NCI-H345 treated with DMSO at 0.1 percent for 48 hours (cell line): ENCODE data around the gene KRT83.
"Not testable (repeated sequence)": the region's sequence is repeated elsewhere in the genome, so short reads cannot be mapped to it uniquely, and the experiment has no call there.

Experiments used
- DNase-seq: peaks from one replicate; lab custom pipeline; 2025; ENCODE audit not compliant: unreplicated experiment; lab: John Stamatoyannopoulos, UW

The KRT83 gene

GRCh38 chr12:52310622-52311284 lies 10.4 kb downstream of the KRT83 start:
- no peak for DNase-seq

GRCh38 chr12:52308806-52309425 lies 12.3 kb downstream of the KRT83 start:
- no peak for DNase-seq

GRCh38 chr12:52307836-52308805 lies 13.1 kb downstream of the KRT83 start:
- DNase-seq, result peak; percentile 37

- DNase-seq, result no peak
These were observed 14.5 kb downstream of the KRT83 start for GRCh38 chr12:52306731-52307130.

GRCh38 chr12:52305921-52306705 lies 15.1 kb downstream of the KRT83 start:
- no peak for DNase-seq

GRCh38 chr12:52304941-52305411 lies 16.2 kb downstream of the KRT83 start:
- not testable (repeated sequence) for DNase-seq

- DNase-seq, result not testable (repeated sequence)
These were observed 18.8 kb downstream of the KRT83 start for GRCh38 chr12:52302242-52302914.

GRCh38 chr12:52301721-52302120 lies 19.5 kb downstream of the KRT83 start:
- not testable (repeated sequence) for DNase-seq

- no peak for DNase-seq
These were observed 20.2 kb downstream of the KRT83 start for GRCh38 chr12:52300796-52301691.

GRCh38 chr12:52298677-52299190 lies 22.5 kb downstream of the KRT83 start:
- no peak for DNase-seq

- no peak for DNase-seq
These were observed 24.5 kb downstream of the KRT83 start for GRCh38 chr12:52296572-52297215.

GRCh38 chr12:52295663-52296062 lies 25.5 kb downstream of the KRT83 start:
- no peak for DNase-seq

GRCh38 chr12:52294803-52295202 lies 26.4 kb downstream of the KRT83 start:
- DNase-seq, result no peak

- no peak for DNase-seq
These were observed 27.3 kb downstream of the KRT83 start for GRCh38 chr12:52293926-52294325.

- DNase-seq, result no peak
These were observed 29.8 kb downstream of the KRT83 start, which contains the start of gene KRT81 for GRCh38 chr12:52291267-52291935. Gene KRT81, minus strand, starts transcription at chr12:52291534. Its CDS starts 69 bp downstream, at chr12:52291465.

GRCh38 chr12:52290483-52291134 lies 30.6 kb downstream of the KRT83 start:
- DNase-seq, result not testable (repeated sequence)
